ENCODE data around the gene SH3GL1.

GRCh38 chr19:4318460-4318859, 81.9 kb downstream of the SH3GL1 start:
- TF ChIP-seq EP300 (IDR thresholded peaks at IDR 0.05) = no peak
- TF ChIP-seq, protein P1, sequence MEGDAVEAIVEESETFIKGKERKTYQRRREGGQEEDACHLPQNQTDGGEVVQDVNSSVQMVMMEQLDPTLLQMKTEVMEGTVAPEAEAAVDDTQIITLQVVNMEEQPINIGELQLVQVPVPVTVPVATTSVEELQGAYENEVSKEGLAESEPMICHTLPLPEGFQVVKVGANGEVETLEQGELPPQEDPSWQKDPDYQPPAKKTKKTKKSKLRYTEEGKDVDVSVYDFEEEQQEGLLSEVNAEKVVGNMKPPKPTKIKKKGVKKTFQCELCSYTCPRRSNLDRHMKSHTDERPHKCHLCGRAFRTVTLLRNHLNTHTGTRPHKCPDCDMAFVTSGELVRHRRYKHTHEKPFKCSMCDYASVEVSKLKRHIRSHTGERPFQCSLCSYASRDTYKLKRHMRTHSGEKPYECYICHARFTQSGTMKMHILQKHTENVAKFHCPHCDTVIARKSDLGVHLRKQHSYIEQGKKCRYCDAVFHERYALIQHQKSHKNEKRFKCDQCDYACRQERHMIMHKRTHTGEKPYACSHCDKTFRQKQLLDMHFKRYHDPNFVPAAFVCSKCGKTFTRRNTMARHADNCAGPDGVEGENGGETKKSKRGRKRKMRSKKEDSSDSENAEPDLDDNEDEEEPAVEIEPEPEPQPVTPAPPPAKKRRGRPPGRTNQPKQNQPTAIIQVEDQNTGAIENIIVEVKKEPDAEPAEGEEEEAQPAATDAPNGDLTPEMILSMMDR (IDR thresholded peaks at IDR 0.05) = no peak
- no peak for TF ChIP-seq POLR2A (IDR thresholded peaks at IDR 0.05)

Data from sigmoid colon (tissue), 4 donors.